GM08714 (cell line): Measurements from ENCODE around the gene STEEP1.

Experiments
- H3K4me3 ChIP-seq: fragments of 200-500 bp; sonication (Bioruptor generic); 2 replicates; pipeline ENCODE4 v1.5.1; 2014; ENCODE audit warnings: mild to moderate bottlenecking, low read length, inconsistent platforms
- ZNF274 ChIP-seq: IDR thresholded peaks from 2 replicates; pipeline ENCODE4 v1.6.1; 2012; ENCODE audit warnings: mild to moderate bottlenecking, low read depth, low read length

Gene STEEP1

GRCh38 chrX:119565107-119565663 lies at the start of gene STEEP1:
Gene STEEP1 (minus strand): TSS chrX:119565409. CDS start chrX:119565355, 54 bp downstream.
- no peak for TF ChIP-seq ZNF274
- peak within 1 kb of the TSS; percentile 93 for H3K4me3 ChIP-seq

GRCh38 chrX:119614776-119615175 lies 49.6 kb upstream of the STEEP1 start:
- no peak for TF ChIP-seq ZNF274
- H3K4me3 ChIP-seq, result no peak overlapping the region

- TF ChIP-seq ZNF274, result no peak
- peak overlapping the region; percentile 54; the same call in 1 of the 2 replicates for H3K4me3 ChIP-seq
Measured at GRCh38 chrX:119607018-119607389, 41.8 kb upstream of the STEEP1 start.

- H3K4me3 ChIP-seq, result peak within 1 kb of the TSS; percentile 87
- no peak for TF ChIP-seq ZNF274
Measured at GRCh38 chrX:119606280-119607017, 41.2 kb upstream of the STEEP1 start, which contains the start of gene NKRF. Gene NKRF (minus strand): TSS chrX:119606424.

GRCh38 chrX:119605464-119606279 lies 40.5 kb upstream of the STEEP1 start:
- TF ChIP-seq ZNF274, result no peak
- peak overlapping the region; percentile 87 for H3K4me3 ChIP-seq

GRCh38 chrX:119604766-119605463 lies 39.7 kb upstream of the STEEP1 start:
- no peak for TF ChIP-seq ZNF274

GRCh38 chrX:119602701-119603255 lies 37.6 kb upstream of the STEEP1 start:
- TF ChIP-seq ZNF274, result no peak
- no peak overlapping the region for H3K4me3 ChIP-seq

More at GRCh38 chrX:119604766-119605463, 39.7 kb upstream of the STEEP1 start:
- H3K4me3 ChIP-seq, result peak overlapping the region; percentile 66

- no peak overlapping the region for H3K4me3 ChIP-seq
- TF ChIP-seq ZNF274, result no peak
Measured at GRCh38 chrX:119589810-119590209, 24.6 kb upstream of the STEEP1 start.

- no peak for TF ChIP-seq ZNF274
- H3K4me3 ChIP-seq, result no peak overlapping the region
Measured at GRCh38 chrX:119583431-119584059, 18.3 kb upstream of the STEEP1 start.

- H3K4me3 ChIP-seq, result no peak overlapping the region
- no peak for TF ChIP-seq ZNF274
Measured at GRCh38 chrX:119579414-119579813, 14.2 kb upstream of the STEEP1 start.

GRCh38 chrX:119574394-119575266 lies 9.4 kb upstream of the STEEP1 start, which contains the start of gene UBE2A:
Gene UBE2A (plus strand): TSS chrX:119574563. CDS start chrX:119574712, 149 bp downstream.
- TF ChIP-seq ZNF274, result no peak
- H3K4me3 ChIP-seq, result peak within 1 kb of the TSS; percentile 83

- TF ChIP-seq ZNF274, result no peak
- H3K4me3 ChIP-seq, result peak overlapping the region; percentile 83
Measured at GRCh38 chrX:119573840-119574393, 8.7 kb upstream of the STEEP1 start.
